MCF 10A (cell line): ENCODE measurements around the gene CCNY. TPM values are rescaled to one million over a fixed set of nuclear protein-coding genes. Genes with fewer than 3 reads are reported as not detected.

Source experiments
- BruUV-seq: library from RNA; stranded (reverse); fragments of 400-500 nt; replicated peaks from 2 replicates; lab custom pipeline; 2021; lab: Mats Ljungman, UMichigan
- CTCF ChIA-PET: fragments of 300-600 bp; sonication (Branson Sonifier 250); formaldehyde crosslinking; extraction: SDS; loops from one replicate; lab custom pipeline; 2021; ENCODE audit warnings: antibody characterized with exemption, inconsistent platforms; lab: Yijun Ruan, JAX
- POLR2A ChIA-PET: fragments of 300-600, 350-650 bp; sonication (Branson Sonifier 250); formaldehyde crosslinking; extraction: SDS; loops from one replicate; lab custom pipeline; 2020; ENCODE audit warnings: antibody characterized with exemption, inconsistent platforms; lab: Yijun Ruan, JAX
- DNase-seq: peaks from one replicate; pipeline ENCODE4 v3.0.0-alpha.2; 2018; ENCODE audit not compliant: unreplicated experiment
- H3K27ac Mint-ChIP-seq: one replicate; pipeline ENCODE4 v1.8.0; 2022; ENCODE audit warnings: mild to moderate bottlenecking, low read depth, mixed read lengths; ENCODE audit not compliant: unreplicated experiment
- H3K27me3 Mint-ChIP-seq: one replicate; pipeline ENCODE4 v1.8.0; 2022; ENCODE audit warnings: mixed read lengths; ENCODE audit not compliant: insufficient read depth, unreplicated experiment
- H3K36me3 Mint-ChIP-seq: one replicate; pipeline ENCODE4 v1.8.0; 2022; ENCODE audit warnings: mild to moderate bottlenecking, moderate library complexity, mixed read lengths; ENCODE audit not compliant: insufficient read depth, unreplicated experiment
- H3K4me1 Mint-ChIP-seq: one replicate; pipeline ENCODE4 v1.8.0; 2022; ENCODE audit warnings: mixed read lengths; ENCODE audit not compliant: insufficient read depth, unreplicated experiment
- H3K4me3 Mint-ChIP-seq: one replicate; pipeline ENCODE4 v1.8.0; 2022; ENCODE audit warnings: mild to moderate bottlenecking, moderate library complexity, mixed read lengths; ENCODE audit not compliant: unreplicated experiment
- H3K9me3 Mint-ChIP-seq: one replicate; pipeline ENCODE4 v1.8.0; 2022; ENCODE audit warnings: mixed read lengths; ENCODE audit not compliant: unreplicated experiment
- intact Hi-C: fragments of 100-400 bp; cut with micrococcal nuclease; formaldehyde crosslinking; loops from 2 replicates; pipeline ENCODE4 v1.14.1; 2022
- total RNA-seq: library from RNA; stranded (reverse); gene quantifications from 2 replicates; pipeline ENCODE4 v1.2.3, GENCODE V29; 2022
- TF ChIP-seq, protein P1 (sequence below): fragments of 200-600 bp; IDR thresholded peaks from one replicate; pipeline ENCODE4 v1.8.0; 2022; ENCODE audit warnings: antibody characterized with exemption, mild to moderate bottlenecking; ENCODE audit not compliant: unreplicated experiment

Gene CCNY
- total RNA-seq, 1 experiment from 2014 or later: 68.9 TPM

DNA sequence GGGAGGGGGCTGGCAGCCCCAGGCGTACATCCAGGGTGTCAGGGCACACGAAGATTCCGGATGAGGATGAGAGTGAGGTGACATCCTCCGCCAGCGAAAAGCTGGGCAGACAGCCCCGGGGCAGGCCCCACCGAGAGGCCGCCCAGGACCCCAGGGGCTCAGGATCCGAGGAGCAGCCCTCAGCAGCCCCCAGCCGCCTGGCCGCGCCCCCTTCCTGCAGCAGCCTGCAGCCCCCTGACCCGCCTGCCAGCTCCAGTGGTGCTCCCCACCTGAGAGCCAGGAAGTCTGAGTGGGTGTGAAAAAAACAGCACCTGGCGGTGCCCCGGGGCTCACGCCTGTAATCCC, 272.0 kb downstream of the CCNY start:
- TF ChIP-seq, protein P1, sequence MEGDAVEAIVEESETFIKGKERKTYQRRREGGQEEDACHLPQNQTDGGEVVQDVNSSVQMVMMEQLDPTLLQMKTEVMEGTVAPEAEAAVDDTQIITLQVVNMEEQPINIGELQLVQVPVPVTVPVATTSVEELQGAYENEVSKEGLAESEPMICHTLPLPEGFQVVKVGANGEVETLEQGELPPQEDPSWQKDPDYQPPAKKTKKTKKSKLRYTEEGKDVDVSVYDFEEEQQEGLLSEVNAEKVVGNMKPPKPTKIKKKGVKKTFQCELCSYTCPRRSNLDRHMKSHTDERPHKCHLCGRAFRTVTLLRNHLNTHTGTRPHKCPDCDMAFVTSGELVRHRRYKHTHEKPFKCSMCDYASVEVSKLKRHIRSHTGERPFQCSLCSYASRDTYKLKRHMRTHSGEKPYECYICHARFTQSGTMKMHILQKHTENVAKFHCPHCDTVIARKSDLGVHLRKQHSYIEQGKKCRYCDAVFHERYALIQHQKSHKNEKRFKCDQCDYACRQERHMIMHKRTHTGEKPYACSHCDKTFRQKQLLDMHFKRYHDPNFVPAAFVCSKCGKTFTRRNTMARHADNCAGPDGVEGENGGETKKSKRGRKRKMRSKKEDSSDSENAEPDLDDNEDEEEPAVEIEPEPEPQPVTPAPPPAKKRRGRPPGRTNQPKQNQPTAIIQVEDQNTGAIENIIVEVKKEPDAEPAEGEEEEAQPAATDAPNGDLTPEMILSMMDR: no peak
- Mint-ChIP-seq H3K9me3 (no peaks in the 10 kb centered on the region), H3K27ac (no peak overlapping the region), H3K4me1 (no peaks in the 10 kb centered on the region), H3K4me3 (no peak overlapping the region), H3K36me3 (no peaks in the 10 kb centered on the region), H3K27me3 (peaks cover 34% of the 10 kb centered on the region)
- CTCF ChIA-PET: no interaction called here
- POLR2A ChIA-PET: no interaction called here
- DNase-seq: no peak
- no TSS peak for BruUV-seq
- intact Hi-C loops: no loop called here

DNA sequence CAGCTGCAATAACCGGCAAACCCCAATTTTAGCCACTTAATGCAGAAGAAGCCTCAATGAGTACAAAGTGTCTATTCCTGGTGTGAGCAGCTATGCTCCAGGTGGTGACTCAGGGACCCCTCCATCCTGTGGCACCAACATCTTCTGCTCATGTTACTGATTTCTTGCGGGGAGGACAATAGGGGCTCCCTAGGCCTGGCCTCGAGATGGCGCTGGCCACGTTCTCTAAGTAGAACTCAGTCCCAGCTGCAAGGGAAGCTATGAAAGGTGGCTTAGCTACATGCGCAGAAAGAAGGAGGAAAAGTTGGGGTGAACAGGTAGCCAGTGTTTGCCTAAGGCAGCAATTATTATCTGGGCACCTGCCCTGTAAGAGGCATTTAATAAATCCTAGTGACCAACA, 275.4 kb downstream of the CCNY start:
- H3K36me3 Mint-ChIP-seq: no peaks in the 10 kb centered on the region
- CTCF ChIA-PET: interaction anchor here (0.6 to 3.6 kb wide), 8 partner anchors 20 to 1269 kb away, joined by 3 to 34 read pairs (median 4); no protein-coding TSS in a partner anchor
- no peak overlapping the region for H3K27ac Mint-ChIP-seq
- TF ChIP-seq, protein P1: no peak
- no peak overlapping the region for H3K4me3 Mint-ChIP-seq
- no peaks in the 10 kb centered on the region for H3K4me1 Mint-ChIP-seq
- DNase-seq: no peak
- POLR2A ChIA-PET: no interaction called here
- H3K9me3 Mint-ChIP-seq: no peaks in the 10 kb centered on the region
- BruUV-seq: no TSS peak
- H3K27me3 Mint-ChIP-seq: peaks cover 16% of the 10 kb centered on the region
- intact Hi-C loops: loop anchor here (5.0 kb wide), 1 partner anchor 1271 kb away; no protein-coding TSS in a partner anchor

DNA sequence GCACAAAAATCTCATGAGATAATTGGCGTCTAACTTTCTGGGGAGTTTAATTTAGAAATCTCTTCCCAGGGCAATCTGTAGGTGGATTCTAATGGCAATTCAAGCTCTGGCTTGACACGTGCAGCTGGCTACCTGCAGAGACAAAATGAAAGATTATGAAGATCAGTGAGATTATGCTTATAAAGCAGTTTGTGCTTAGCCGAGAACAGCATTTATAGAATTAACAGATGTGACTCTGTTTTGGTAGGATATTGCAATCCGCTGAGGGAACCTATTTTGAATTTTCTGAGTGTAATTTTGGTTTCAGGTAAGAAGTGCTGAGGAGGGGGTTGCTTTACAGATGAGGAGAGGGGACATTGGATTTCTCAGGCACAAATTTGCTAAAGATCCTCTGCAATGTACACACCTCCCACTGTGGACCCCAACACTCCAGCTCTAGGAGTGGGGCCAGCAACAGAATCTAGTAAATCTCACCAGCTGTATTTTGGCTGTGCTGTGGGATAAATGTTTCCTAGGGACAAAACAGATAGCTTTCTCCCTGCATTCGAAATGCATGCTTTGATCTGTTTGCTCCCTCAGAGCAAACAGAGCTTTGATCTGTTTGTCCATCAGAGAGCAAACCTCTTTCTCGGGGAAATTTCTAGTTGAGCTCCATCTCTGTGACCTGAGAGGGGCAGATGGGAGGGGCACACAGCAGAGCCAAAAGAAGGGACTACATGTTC, 276.2 kb downstream of the CCNY start:
- TF ChIP-seq, protein P1: no peak
- ChIA-PET CTCF (interaction anchor here (0.6 to 3.6 kb wide), 13 partner anchors 10 to 1867 kb away, joined by 3 to 34 read pairs (median 4); no protein-coding TSS in a partner anchor), POLR2A (interaction anchor here (0.6 kb wide), 1 partner anchor 20 kb away, joined by 3 read pairs; no protein-coding TSS in a partner anchor)
- DNase-seq: no peak
- no TSS peak for BruUV-seq
- Mint-ChIP-seq H3K36me3 (no peaks in the 10 kb centered on the region), H3K4me3 (no peak overlapping the region), H3K27ac (no peak overlapping the region), H3K9me3 (no peaks in the 10 kb centered on the region), H3K27me3 (peaks cover 16% of the 10 kb centered on the region), H3K4me1 (no peaks in the 10 kb centered on the region)
- intact Hi-C loops: loop anchor here (5.0 kb wide), 1 partner anchor 1270 kb away; no protein-coding TSS in a partner anchor

DNA sequence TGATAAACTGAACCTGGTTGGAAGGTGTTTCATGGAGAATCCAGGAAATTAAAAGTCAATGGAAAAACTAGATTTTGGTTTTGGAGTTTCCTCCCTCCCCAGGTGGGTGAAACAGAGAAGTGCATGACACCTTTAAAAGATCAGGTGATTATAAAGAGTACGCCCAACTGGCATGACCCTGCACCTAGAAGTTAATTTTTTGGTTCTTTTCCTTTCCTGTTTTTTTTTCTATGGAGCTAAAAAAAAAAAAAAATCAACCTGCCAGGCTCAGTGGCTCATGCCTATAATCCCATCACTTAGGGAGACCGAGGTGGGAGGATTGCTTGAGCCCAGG, 276.8 kb downstream of the CCNY start:
- Mint-ChIP-seq H3K27ac (no peak overlapping the region), H3K9me3 (no peaks in the 10 kb centered on the region), H3K4me1 (no peaks in the 10 kb centered on the region), H3K36me3 (no peaks in the 10 kb centered on the region), H3K27me3 (peaks cover 16% of the 10 kb centered on the region), H3K4me3 (no peak overlapping the region)
- no TSS peak for BruUV-seq
- TF ChIP-seq, protein P1: no peak
- ChIA-PET CTCF (interaction anchor here (0.6 to 3.6 kb wide), 17 partner anchors 10 to 1867 kb away, joined by 3 to 34 read pairs (median 3); no protein-coding TSS in a partner anchor), POLR2A (interaction anchor here (0.6 kb wide), 1 partner anchor 20 kb away, joined by 3 read pairs; no protein-coding TSS in a partner anchor)
- no peak for DNase-seq
- intact Hi-C loops: loop anchor here (5.0 kb wide), 1 partner anchor 1269 kb away; no protein-coding TSS in a partner anchor
